PC-3 (cell line): ENCODE data around the gene CCSER1.

Source experiments
- EZH2 ChIP-seq: fragments of 300-600 bp; sonication (generic); IDR thresholded peaks from one replicate; pipeline ENCODE4 v1.6.1; 2017; ENCODE audit warnings: antibody characterized with exemption, mild to moderate bottlenecking, low read length; ENCODE audit not compliant: unreplicated experiment
- EZH2phosphoT487 ChIP-seq: fragments of 300-600 bp; sonication (generic); IDR thresholded peaks from 2 replicates; pipeline ENCODE4 v1.6.1; 2018; ENCODE audit warnings: mild to moderate bottlenecking, antibody characterized with exemption, low read length, borderline replicate concordance
- TF ChIP-seq, protein P1 (sequence below): fragments of 300-600 bp; sonication (generic); conservative IDR thresholded peaks from 2 replicates; pipeline ENCODE4 v1.5.1; 2017; ENCODE audit warnings: antibody characterized with exemption, low read depth, mild to moderate bottlenecking, low read length

DNA sequence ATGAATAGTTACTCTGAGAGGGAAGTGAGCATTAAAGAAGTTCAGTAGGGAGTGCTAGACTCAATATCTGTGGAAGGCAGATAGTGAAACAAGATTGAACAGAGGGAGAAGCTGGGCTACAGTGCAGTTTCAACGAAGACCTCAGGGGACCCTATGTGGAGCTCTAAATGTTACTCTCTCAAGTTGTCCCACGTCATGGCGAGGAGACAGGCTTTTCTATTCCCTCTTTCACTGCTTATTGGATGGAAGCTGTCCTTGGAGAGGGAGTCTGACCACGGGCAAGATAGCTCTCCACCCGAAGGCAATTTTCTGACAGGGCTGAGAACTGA is 42.3 kb upstream of the CCSER1 start:
- TF ChIP-seq, protein P1, sequence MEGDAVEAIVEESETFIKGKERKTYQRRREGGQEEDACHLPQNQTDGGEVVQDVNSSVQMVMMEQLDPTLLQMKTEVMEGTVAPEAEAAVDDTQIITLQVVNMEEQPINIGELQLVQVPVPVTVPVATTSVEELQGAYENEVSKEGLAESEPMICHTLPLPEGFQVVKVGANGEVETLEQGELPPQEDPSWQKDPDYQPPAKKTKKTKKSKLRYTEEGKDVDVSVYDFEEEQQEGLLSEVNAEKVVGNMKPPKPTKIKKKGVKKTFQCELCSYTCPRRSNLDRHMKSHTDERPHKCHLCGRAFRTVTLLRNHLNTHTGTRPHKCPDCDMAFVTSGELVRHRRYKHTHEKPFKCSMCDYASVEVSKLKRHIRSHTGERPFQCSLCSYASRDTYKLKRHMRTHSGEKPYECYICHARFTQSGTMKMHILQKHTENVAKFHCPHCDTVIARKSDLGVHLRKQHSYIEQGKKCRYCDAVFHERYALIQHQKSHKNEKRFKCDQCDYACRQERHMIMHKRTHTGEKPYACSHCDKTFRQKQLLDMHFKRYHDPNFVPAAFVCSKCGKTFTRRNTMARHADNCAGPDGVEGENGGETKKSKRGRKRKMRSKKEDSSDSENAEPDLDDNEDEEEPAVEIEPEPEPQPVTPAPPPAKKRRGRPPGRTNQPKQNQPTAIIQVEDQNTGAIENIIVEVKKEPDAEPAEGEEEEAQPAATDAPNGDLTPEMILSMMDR, result no peak
- no peak for TF ChIP-seq EZH2
- TF ChIP-seq EZH2phosphoT487, result no peak
